WI38 (cell line): ENCODE measurements around the gene GNAS-AS1.
"Not testable (repeated sequence)": the region's sequence is repeated elsewhere in the genome, so short reads cannot be mapped to it uniquely, and the experiment has no call there.

Experiments
- H3K4me3 ChIP-seq: 2 replicates; pipeline ENCODE4 v1.5.1; 2011; ENCODE audit warnings: low read depth, mild to moderate bottlenecking, control low read depth, low read length
- CTCF ChIP-seq: IDR thresholded peaks from 2 replicates; pipeline ENCODE4 v1.5.1; 2012; ENCODE audit warnings: low read depth, mild to moderate bottlenecking, control low read depth, low read length

The GNAS-AS1 gene

GRCh38 chr20:58822748-58823730, 27.7 kb downstream of the GNAS-AS1 start:
- TF ChIP-seq CTCF: no peak
- H3K4me3 ChIP-seq: no peak overlapping the region

GRCh38 chr20:58822149-58822548, 28.6 kb downstream of the GNAS-AS1 start:
- H3K4me3 ChIP-seq: no peak overlapping the region
- TF ChIP-seq CTCF: no peak

GRCh38 chr20:58820515-58820914, 30.2 kb downstream of the GNAS-AS1 start:
- not testable (repeated sequence) for H3K4me3 ChIP-seq

- no peak for TF ChIP-seq CTCF
- no peak overlapping the region for H3K4me3 ChIP-seq
These were observed 30.8 kb downstream of the GNAS-AS1 start for GRCh38 chr20:58819921-58820320.

- no peak overlapping the region for H3K4me3 ChIP-seq
- no peak for TF ChIP-seq CTCF
These were observed 32.0 kb downstream of the GNAS-AS1 start for GRCh38 chr20:58818586-58819285.

- TF ChIP-seq CTCF: no peak
- no peak overlapping the region for H3K4me3 ChIP-seq
These were observed 33.0 kb downstream of the GNAS-AS1 start for GRCh38 chr20:58817748-58818147.

GRCh38 chr20:58816957-58817651, 33.6 kb downstream of the GNAS-AS1 start:
- TF ChIP-seq CTCF: no peak
- H3K4me3 ChIP-seq: no peak overlapping the region
